GM23338 (cell line): ENCODE measurements around the gene BTBD16. TPM values are rescaled to one million over a fixed set of nuclear protein-coding genes. Genes with fewer than 3 reads are reported as not detected.

Experiments used
- ATAC-seq: fragments of 200-7000 bp; cut with Tn5 transposase; 3 replicates; pipeline ENCODE4 v1.9.1; 2020
- DNase-seq: peaks from one replicate; pipeline ENCODE4 v3.0.0-alpha.2; 2015; ENCODE audit warnings: low spot score
- H2AFZ ChIP-seq: fragments of 200-600 bp; sonication (generic); 2 replicates; pipeline ENCODE4 v1.8.0; 2016; ENCODE audit warnings: antibody characterized with exemption, mild to moderate bottlenecking, moderate library complexity
- H3F3A ChIP-seq: fragments of 200-600 bp; sonication (generic); replicated peaks from 2 replicates; pipeline ENCODE4 v1.8.0; 2017; ENCODE audit warnings: antibody characterized with exemption, mixed run types, low read depth
- H3K27ac ChIP-seq: fragments of 200-600 bp; sonication (generic); 2 replicates; pipeline ENCODE4 v1.6.1; 2016; ENCODE audit warnings: low read depth
- H3K27me3 ChIP-seq: fragments of 200-600 bp; sonication (generic); 2 replicates; pipeline ENCODE4 v1.8.0; 2016; ENCODE audit warnings: mild to moderate bottlenecking, mixed run types, moderate library complexity; ENCODE audit not compliant: insufficient read depth
- H3K36me3 ChIP-seq: fragments of 200-600 bp; sonication (generic); 2 replicates; pipeline ENCODE4 v1.8.0; 2016; ENCODE audit warnings: mild to moderate bottlenecking; ENCODE audit not compliant: insufficient read depth
- H3K4me1 ChIP-seq: fragments of 200-600 bp; sonication (generic); 2 replicates; pipeline ENCODE4 v1.8.0; 2016; ENCODE audit warnings: mild to moderate bottlenecking, moderate library complexity; ENCODE audit not compliant: insufficient read depth
- H3K4me2 ChIP-seq: fragments of 200-600 bp; sonication (generic); 2 replicates; pipeline ENCODE4 v1.7.1; 2017; ENCODE audit warnings: mixed run types
- H3K4me3 ChIP-seq: fragments of 200-600 bp; sonication (generic); 2 replicates; pipeline ENCODE4 v1.6.1; 2016; ENCODE audit warnings: mixed run types
- H3K79me2 ChIP-seq: fragments of 200-600 bp; sonication (generic); replicated peaks from 2 replicates; pipeline ENCODE4 v1.8.0; 2017; ENCODE audit warnings: mild to moderate bottlenecking; ENCODE audit not compliant: insufficient read depth
- H3K9me2 ChIP-seq: fragments of 200-600 bp; sonication (generic); 2 replicates; pipeline ENCODE4 v1.8.0; 2017; ENCODE audit not compliant: insufficient read depth
- H4K20me1 ChIP-seq: fragments of 200-600 bp; sonication (generic); replicated peaks from 2 replicates; pipeline ENCODE4 v1.8.0; 2017; ENCODE audit warnings: mild to moderate bottlenecking; ENCODE audit not compliant: insufficient read depth
- H3K27ac Mint-ChIP-seq: 2 replicates; pipeline ENCODE4 v1.8.0; 2020; ENCODE audit warnings: inconsistent platforms, mild to moderate bottlenecking, moderate library complexity, mixed read lengths
- H3K27me3 Mint-ChIP-seq: 3 replicates; pipeline ENCODE4 v1.8.0; 2022; ENCODE audit warnings: low read depth, mild to moderate bottlenecking, moderate library complexity, mixed read lengths, inconsistent platforms; ENCODE audit not compliant: insufficient read depth, poor library complexity
- H3K36me3 Mint-ChIP-seq: 3 replicates; pipeline ENCODE4 v1.8.0; 2021; ENCODE audit warnings: low read depth, mild to moderate bottlenecking, inconsistent platforms, moderate library complexity, mixed read lengths
- H3K4me1 Mint-ChIP-seq: 3 replicates; pipeline ENCODE4 v1.8.0; 2020; ENCODE audit warnings: mild to moderate bottlenecking, inconsistent platforms, mixed read lengths
- H3K4me3 Mint-ChIP-seq: 3 replicates; pipeline ENCODE4 v1.8.0; 2021; ENCODE audit warnings: moderate library complexity, mild to moderate bottlenecking, inconsistent platforms, mixed read lengths
- H3K9me3 Mint-ChIP-seq: 3 replicates; pipeline ENCODE4 v1.8.0; 2020; ENCODE audit warnings: moderate library complexity, mild to moderate bottlenecking, inconsistent platforms, mixed read lengths
- CREB1 ChIP-seq: fragments of 250-450 bp; sonication (Bioruptor Pico); IDR thresholded peaks from 2 replicates; pipeline ENCODE4 v1.5.0; 2020; ENCODE audit warnings: low read depth, mild to moderate bottlenecking, moderate library complexity
- CTCF ChIP-seq, 2 experiments: fragments of 200-600 bp in 1 of 2; sonication (generic) in 1 of 2; conservative IDR thresholded peaks; 2 replicates each; pipeline versions ENCODE4 v1.5.1 to v1.6.1; 2016 to 2017; ENCODE audit warnings: antibody characterized with exemption in 2 of 2, low read depth in 2 of 2, mild to moderate bottlenecking in 2 of 2, moderate library complexity in 1 of 2
- ETS1 ChIP-seq: IDR thresholded peaks from 2 replicates; pipeline ENCODE4 v1.6.1; 2016; ENCODE audit warnings: antibody characterized with exemption
- EZH2 ChIP-seq: fragments of 200-600 bp; sonication (generic); IDR thresholded peaks from one replicate; pipeline ENCODE4 v1.8.0; 2017; ENCODE audit warnings: antibody characterized with exemption, mild to moderate bottlenecking, low read depth; ENCODE audit not compliant: unreplicated experiment
- EZH2phosphoT487 ChIP-seq: fragments of 200-600 bp; sonication (generic); IDR thresholded peaks from one replicate; pipeline ENCODE4 v1.8.1; 2018; ENCODE audit warnings: antibody characterized with exemption; ENCODE audit not compliant: unreplicated experiment
- JUNB ChIP-seq: IDR thresholded peaks from one replicate; pipeline ENCODE4 v1.6.1; 2016; ENCODE audit warnings: antibody characterized with exemption; ENCODE audit not compliant: unreplicated experiment
- NANOG ChIP-seq: IDR thresholded peaks from 2 replicates; pipeline ENCODE4 v1.6.1; 2016; ENCODE audit warnings: antibody characterized with exemption, borderline replicate concordance
- POLR2AphosphoS5 ChIP-seq: IDR thresholded peaks from 2 replicates; pipeline ENCODE4 v1.6.1; 2016; ENCODE audit warnings: antibody characterized with exemption, low read depth
- REST ChIP-seq: IDR thresholded peaks from one replicate; pipeline ENCODE4 v1.6.1; 2018; ENCODE audit warnings: antibody characterized with exemption; ENCODE audit not compliant: unreplicated experiment
- STAT1 ChIP-seq: IDR thresholded peaks from one replicate; pipeline ENCODE4 v1.6.1; 2016; ENCODE audit warnings: antibody characterized with exemption; ENCODE audit not compliant: unreplicated experiment
- ZNF114 ChIP-seq: fragments of 250-450 bp; sonication (Bioruptor Pico); IDR thresholded peaks from 2 replicates; pipeline ENCODE4 v1.5.0; 2020; ENCODE audit warnings: mild to moderate bottlenecking, moderate library complexity
- ZNF331 ChIP-seq: fragments of 250-450 bp; sonication (Bioruptor Pico); IDR thresholded peaks from 2 replicates; pipeline ENCODE4 v1.5.0; 2020; ENCODE audit warnings: low read depth, mild to moderate bottlenecking, moderate library complexity
- ZNF462 ChIP-seq: fragments of 250-450 bp; sonication (Bioruptor Pico); IDR thresholded peaks from 2 replicates; pipeline ENCODE4 v1.5.0; 2020; ENCODE audit warnings: mild to moderate bottlenecking, moderate library complexity
- polyA plus RNA-seq: library from polyadenylated mRNA; unstranded; fragments of >200 nt; fragmentation: Nextera tagmentation; extraction: Ambion mirVana; gene quantifications from 2 replicates; pipeline ENCODE4 v1.2.1, GENCODE V29; 2016
- total RNA-seq: library from RNA; depleted of rRNA; stranded (reverse); fragments of >200 nt; shearing (Covaris generic); gene quantifications from 2 replicates; pipeline ENCODE4 v1.2.3, GENCODE V29; 2014

BTBD16 gene
- total and polyA plus RNA-seq, 2 experiments from 2014 or later = not detected

GRCh38 chr10:122302315-122302714 is 31.2 kb downstream of the BTBD16 start:
- Mint-ChIP-seq H3K9me3 (peaks cover 8% of the 10 kb centered on the region), H3K27ac (no peak overlapping the region), H3K4me1 (peaks cover 5% of the 10 kb centered on the region), H3K27me3 (peaks cover 3% of the 10 kb centered on the region), H3K4me3 (no peak overlapping the region), H3K36me3 (peaks cover 4% of the 10 kb centered on the region; the same call in 1 of the 3 replicates)
- Histone ChIP-seq H2AFZ (no peak overlapping the region), H3F3A (no peaks in the 10 kb centered on the region), H3K4me3 (no peak overlapping the region), H3K79me2 (no peaks in the 10 kb centered on the region), H3K27ac (no peak overlapping the region), H3K27me3 (no peaks in the 10 kb centered on the region), H4K20me1 (no peaks in the 10 kb centered on the region), H3K36me3 (no peaks in the 10 kb centered on the region), H3K4me2 (no peak overlapping the region), H3K9me2 (0 out of 2 replicates have a peak, but pooled peaks cover 5% of the 10 kb centered on the region), H3K4me1 (0 out of 2 replicates have a peak, but pooled peaks cover 2% of the 10 kb centered on the region)
- DNase-seq = no peak
- ATAC-seq = no peak
- TF ChIP-seq ZNF462 (CRISPR knock-in tag) = no peak
- no peak for TF ChIP-seq STAT1
- no peak for TF ChIP-seq CTCF (conservative IDR thresholded peaks at IDR 0.05; ENCODE audit: low read depth in 2 of 2)
- TF ChIP-seq EZH2phosphoT487 = no peak
- no peak for TF ChIP-seq JUNB
- no peak for TF ChIP-seq ZNF114 (CRISPR knock-in tag)
- TF ChIP-seq NANOG = no peak
- TF ChIP-seq REST = no peak
- TF ChIP-seq ZNF331 (CRISPR knock-in tag) = no peak
- TF ChIP-seq POLR2AphosphoS5 = no peak
- no peak for TF ChIP-seq ETS1
- TF ChIP-seq EZH2 = no peak
- TF ChIP-seq CREB1 (CRISPR knock-in tag) = no peak
